ENCODE results near the gene SLC35D1. TPM values are rescaled to one million over a fixed set of nuclear protein-coding genes. Genes with fewer than 3 reads are reported as not detected.

SLC35D1 gene
- total RNA-seq, 1 experiment from 2014 or later: 7.9 TPM

DNA sequence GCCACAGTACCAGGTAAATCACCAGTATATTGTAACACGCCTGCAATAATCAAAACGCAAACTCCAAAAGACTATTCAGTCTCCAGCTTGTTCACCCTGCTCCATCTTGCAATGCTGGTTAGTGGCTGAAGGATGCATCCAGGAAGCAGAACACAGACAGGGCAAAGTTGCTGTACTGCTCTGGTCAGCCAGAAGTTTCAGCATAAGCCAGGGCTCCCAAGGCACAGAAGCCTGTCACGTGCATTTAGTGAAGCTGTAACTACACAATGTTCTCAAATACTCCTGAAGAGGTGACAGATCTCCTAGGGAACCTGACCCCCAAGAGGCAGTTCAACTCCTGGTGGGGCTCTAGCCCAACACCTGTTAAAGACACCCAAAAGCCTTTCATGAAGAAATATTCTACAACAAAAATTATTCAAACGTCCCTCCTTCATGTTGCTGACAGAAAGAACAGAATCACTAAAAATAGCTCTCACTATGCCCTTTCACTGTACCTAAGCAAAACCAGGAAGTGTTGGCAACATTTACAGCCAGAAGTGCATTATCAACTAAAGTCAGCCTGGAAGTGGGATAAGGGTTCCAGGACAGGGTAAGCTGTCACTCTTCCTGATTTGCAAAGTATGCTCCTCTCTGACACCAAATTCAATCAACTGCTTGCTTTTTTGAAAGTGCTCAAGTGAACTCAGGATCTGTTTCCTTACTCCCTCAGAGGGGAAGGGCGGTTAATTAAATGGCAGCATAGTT is 52.1 kb downstream of the SLC35D1 start:
- POLR2A ChIA-PET (ENCODE audit: low non-redundant PET): no interaction called here
- intact Hi-C loops (cut with micrococcal nuclease; ENCODE audit: unreplicated experiment): no loop called here
- no peaks in the 10 kb centered on the region for H3K27me3 ChIP-seq (replicated peaks; ENCODE audit: insufficient read depth, low read depth, low read length, poor library complexity)
- H3K36me3 ChIP-seq (ENCODE audit: insufficient read depth, low read length, poor library complexity, severe bottlenecking): no peaks in the 10 kb centered on the region
- BruUV-seq (replicated peaks): no TSS peak
- no peaks in the 10 kb centered on the region for H3K9me3 ChIP-seq (ENCODE audit: low read depth, low read length, poor library complexity, severe bottlenecking)
- CTCF ChIA-PET: no interaction called here
- no peaks in the 10 kb centered on the region for H3K4me1 ChIP-seq (ENCODE audit: insufficient read depth, low read length, poor library complexity, severe bottlenecking)
- H3K27ac ChIP-seq (ENCODE audit: low read depth, low read length, poor library complexity, severe bottlenecking): no peak overlapping the region
- TF ChIP-seq EZH2 (IDR thresholded peaks at IDR 0.05; ENCODE audit: borderline replicate concordance, low read depth, low read length, poor library complexity, severe bottlenecking): no peak
- TF ChIP-seq, protein P1, sequence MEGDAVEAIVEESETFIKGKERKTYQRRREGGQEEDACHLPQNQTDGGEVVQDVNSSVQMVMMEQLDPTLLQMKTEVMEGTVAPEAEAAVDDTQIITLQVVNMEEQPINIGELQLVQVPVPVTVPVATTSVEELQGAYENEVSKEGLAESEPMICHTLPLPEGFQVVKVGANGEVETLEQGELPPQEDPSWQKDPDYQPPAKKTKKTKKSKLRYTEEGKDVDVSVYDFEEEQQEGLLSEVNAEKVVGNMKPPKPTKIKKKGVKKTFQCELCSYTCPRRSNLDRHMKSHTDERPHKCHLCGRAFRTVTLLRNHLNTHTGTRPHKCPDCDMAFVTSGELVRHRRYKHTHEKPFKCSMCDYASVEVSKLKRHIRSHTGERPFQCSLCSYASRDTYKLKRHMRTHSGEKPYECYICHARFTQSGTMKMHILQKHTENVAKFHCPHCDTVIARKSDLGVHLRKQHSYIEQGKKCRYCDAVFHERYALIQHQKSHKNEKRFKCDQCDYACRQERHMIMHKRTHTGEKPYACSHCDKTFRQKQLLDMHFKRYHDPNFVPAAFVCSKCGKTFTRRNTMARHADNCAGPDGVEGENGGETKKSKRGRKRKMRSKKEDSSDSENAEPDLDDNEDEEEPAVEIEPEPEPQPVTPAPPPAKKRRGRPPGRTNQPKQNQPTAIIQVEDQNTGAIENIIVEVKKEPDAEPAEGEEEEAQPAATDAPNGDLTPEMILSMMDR (conservative IDR thresholded peaks at IDR 0.05; ENCODE audit: low read depth, low read length): no peak
- H3K4me3 ChIP-seq (ENCODE audit: low read depth, low read length, poor library complexity, severe bottlenecking): no peak overlapping the region
- DNase-seq (ENCODE audit: low spot score): no peak

DNA sequence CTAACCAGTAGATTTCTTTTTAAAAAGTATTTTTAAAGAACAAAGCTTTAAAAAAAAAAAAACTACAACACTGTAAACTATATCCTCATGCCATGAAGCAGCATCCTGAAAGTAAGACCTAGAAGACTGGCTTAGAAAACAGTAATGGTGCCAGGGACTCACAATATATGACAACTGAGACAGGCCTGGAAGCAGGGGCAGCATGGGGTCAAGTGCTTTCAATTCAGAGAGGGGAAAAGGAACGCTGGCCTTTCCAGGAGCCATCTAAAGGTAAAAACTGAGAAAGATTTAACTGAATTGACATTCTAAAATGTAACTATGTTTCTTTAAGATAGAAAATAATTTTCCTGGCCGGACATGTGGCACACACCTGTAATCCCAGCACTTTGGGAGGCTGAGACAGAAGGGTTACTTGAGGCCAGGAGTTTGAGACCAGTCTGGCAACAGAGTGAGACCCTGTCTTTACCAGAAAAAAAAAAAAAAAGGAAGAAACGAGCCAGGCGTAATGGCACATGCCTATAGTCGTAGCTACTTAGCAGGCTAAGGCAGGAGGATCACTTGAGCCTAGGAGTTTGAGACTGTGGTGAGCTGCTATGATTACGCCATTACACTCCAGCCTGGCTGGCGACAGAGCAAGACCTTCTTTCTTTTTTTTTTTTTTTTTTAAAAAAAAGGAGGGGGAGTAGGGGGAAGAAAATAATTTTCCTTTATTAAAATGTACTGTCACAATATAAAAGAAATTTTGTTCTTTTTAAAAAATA is 54.1 kb downstream of the SLC35D1 start:
- Histone ChIP-seq H3K27me3 (replicated peaks; ENCODE audit: insufficient read depth, low read depth, low read length, poor library complexity) (no peaks in the 10 kb centered on the region), H3K4me1 (ENCODE audit: insufficient read depth, low read length, poor library complexity, severe bottlenecking) (no peaks in the 10 kb centered on the region), H3K4me3 (ENCODE audit: low read depth, low read length, poor library complexity, severe bottlenecking) (no peak overlapping the region), H3K36me3 (ENCODE audit: insufficient read depth, low read length, poor library complexity, severe bottlenecking) (no peaks in the 10 kb centered on the region), H3K9me3 (ENCODE audit: low read depth, low read length, poor library complexity, severe bottlenecking) (no peaks in the 10 kb centered on the region), H3K27ac (ENCODE audit: low read depth, low read length, poor library complexity, severe bottlenecking) (no peak overlapping the region)
- BruUV-seq (replicated peaks): no TSS peak
- intact Hi-C loops (cut with micrococcal nuclease; ENCODE audit: unreplicated experiment): loop anchor here (5.0 to 10.0 kb wide), 3 partner anchors 212 to 505 kb away; no protein-coding TSS in a partner anchor
- TF ChIP-seq, protein P1 (conservative IDR thresholded peaks at IDR 0.05; ENCODE audit: low read depth, low read length): no peak
- no peak for TF ChIP-seq EZH2 (IDR thresholded peaks at IDR 0.05; ENCODE audit: borderline replicate concordance, low read depth, low read length, poor library complexity, severe bottlenecking)
- POLR2A ChIA-PET (ENCODE audit: low non-redundant PET): no interaction called here
- CTCF ChIA-PET: interaction anchor here (1.2 kb wide), 1 partner anchor 150 kb away, joined by 4 read pairs; no protein-coding TSS in a partner anchor
- DNase-seq (ENCODE audit: low spot score): no peak

DNA sequence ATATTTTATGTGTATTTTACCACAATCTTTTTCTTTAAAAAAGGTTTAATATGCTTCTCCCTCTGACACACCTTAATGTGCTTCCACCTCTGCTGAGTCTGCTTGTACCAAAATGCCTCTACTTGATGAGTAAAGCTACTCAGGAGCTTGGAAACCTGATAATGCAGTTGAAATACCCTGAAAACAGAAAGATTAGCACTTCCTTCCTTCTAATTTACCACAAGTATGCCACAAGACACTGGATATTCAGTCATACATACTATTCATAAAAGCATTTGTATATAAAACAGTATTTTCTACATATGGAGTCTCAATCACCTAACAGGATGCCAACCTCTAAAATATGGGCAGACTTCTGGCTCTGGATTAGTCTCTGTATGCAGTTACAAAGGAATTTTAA is 55.0 kb downstream of the SLC35D1 start:
- ChIA-PET CTCF (no interaction called here), POLR2A (ENCODE audit: low non-redundant PET) (no interaction called here)
- intact Hi-C loops (cut with micrococcal nuclease; ENCODE audit: unreplicated experiment): loop anchor here (5.0 to 10.0 kb wide), 3 partner anchors 213 to 506 kb away; no protein-coding TSS in a partner anchor
- no peak overlapping the region for H3K4me3 ChIP-seq (ENCODE audit: low read depth, low read length, poor library complexity, severe bottlenecking)
- BruUV-seq (replicated peaks): no TSS peak
- H3K27me3 ChIP-seq (replicated peaks; ENCODE audit: insufficient read depth, low read depth, low read length, poor library complexity): no peaks in the 10 kb centered on the region
- no peak for TF ChIP-seq EZH2 (IDR thresholded peaks at IDR 0.05; ENCODE audit: borderline replicate concordance, low read depth, low read length, poor library complexity, severe bottlenecking)
- TF ChIP-seq, protein P1 (conservative IDR thresholded peaks at IDR 0.05; ENCODE audit: low read depth, low read length): no peak
- no peak overlapping the region for H3K27ac ChIP-seq (ENCODE audit: low read depth, low read length, poor library complexity, severe bottlenecking)
- H3K36me3 ChIP-seq (ENCODE audit: insufficient read depth, low read length, poor library complexity, severe bottlenecking): no peaks in the 10 kb centered on the region
- DNase-seq (ENCODE audit: low spot score): no peak
- H3K4me1 ChIP-seq (ENCODE audit: insufficient read depth, low read length, poor library complexity, severe bottlenecking): no peaks in the 10 kb centered on the region
- no peaks in the 10 kb centered on the region for H3K9me3 ChIP-seq (ENCODE audit: low read depth, low read length, poor library complexity, severe bottlenecking)

Data from A673 (cell line).